Left cardiac atrium (tissue), 2 donors: ENCODE data around the gene ARMH3. TPM values are rescaled to one million over a fixed set of nuclear protein-coding genes. Genes with fewer than 3 reads are reported as not detected.

Experiments
- total RNA-seq, 2 donors: library from RNA; stranded (reverse); fragmentation: NEBNext Ultra II Directional; extraction: Animal tissue kit (Norgen Biotek cat#: 25700); gene quantifications; one replicate each; pipeline ENCODE4 v1.2.1, GENCODE V29; 2021
- donor health status: DM: no; HTN: yes; CAD: no; lungs with severe emphysema.
- donor health status: DM: yes; HTN: yes; CAD: no.

Gene ARMH3
- total RNA-seq, 2 donors from 2014 or later = 28.8 to 33.7 TPM

Other genes starting within 250 kb of the ARMH3 start
- 10 to 100 TPM; 70.4 to 71.4 TPM for gene OGA, start 237.7 kb downstream of the ARMH3 start, total RNA-seq
- gene KCNIP2, start 212.4 kb downstream of the ARMH3 start, total RNA-seq = 100 to 1,000 TPM; 335 to 369 TPM
- 10 to 100 TPM; 10.1 to 12.1 TPM for gene HPS6, start 9.2 kb upstream of the ARMH3 start, total RNA-seq
- gene LDB1, start 64.2 kb upstream of the ARMH3 start, total RNA-seq = 10 to 100 TPM; 44.3 to 48.6 TPM
- gene PPRC1, start 76.9 kb upstream of the ARMH3 start, total RNA-seq = 10 to 100 TPM; 11.2 to 29.5 TPM
- gene NOLC1, start 96.2 kb upstream of the ARMH3 start, total RNA-seq = 10 to 100 TPM; 26.3 to 37.6 TPM
- 1 to 10 TPM in 1 of 2 donors, not detected in 1; 1.3 TPM for gene ELOVL3, start 170.1 kb upstream of the ARMH3 start, total RNA-seq
- not detected for gene PITX3, start 185.3 kb upstream of the ARMH3 start, total RNA-seq
- gene GBF1, start 189.4 kb upstream of the ARMH3 start, total RNA-seq = 10 to 100 TPM; 27.6 to 32.4 TPM